Measurements from ENCODE around the gene KIF1B.

DNA sequence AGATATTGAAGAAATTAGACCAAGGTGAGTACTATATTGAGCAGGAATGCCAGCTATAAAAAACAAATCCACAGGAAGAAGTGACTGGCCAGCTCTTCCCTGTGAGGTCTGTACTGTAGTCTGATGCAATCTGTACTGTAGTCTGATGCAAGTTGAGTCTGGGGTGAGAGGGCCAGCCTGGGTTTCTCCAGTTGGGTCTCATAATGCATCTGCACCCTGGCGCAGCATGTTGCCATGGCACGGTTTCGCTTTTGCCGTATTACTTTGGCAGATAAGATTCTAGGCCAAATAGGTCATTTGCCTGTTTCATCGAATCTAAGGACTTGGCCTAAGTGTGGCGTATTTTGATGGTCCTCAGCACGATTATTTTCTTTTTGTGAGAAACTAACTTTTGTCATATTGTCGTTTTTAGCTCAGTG lies 164.1 kb downstream of the KIF1B start:
- TF ChIP-seq CTCF (IDR thresholded peaks at IDR 0.05; ENCODE audit: borderline replicate concordance, extremely low read depth, low read length, poor library complexity, severe bottlenecking) (no peak), EZH2 (IDR thresholded peaks at IDR 0.05; ENCODE audit: borderline replicate concordance, low read depth, low read length, severe bottlenecking) (no peak)
